NK-92 treated with Interleukin-12 subunit alpha and Interleukin-12 subunit beta, amount 100 ng/mL, for 24 hours (cell line): ENCODE results near the gene OPCML.

Experiments used
- DNase-seq: peaks from one replicate; lab custom pipeline; 2025; lab: John Stamatoyannopoulos, UW

The OPCML gene

DNA sequence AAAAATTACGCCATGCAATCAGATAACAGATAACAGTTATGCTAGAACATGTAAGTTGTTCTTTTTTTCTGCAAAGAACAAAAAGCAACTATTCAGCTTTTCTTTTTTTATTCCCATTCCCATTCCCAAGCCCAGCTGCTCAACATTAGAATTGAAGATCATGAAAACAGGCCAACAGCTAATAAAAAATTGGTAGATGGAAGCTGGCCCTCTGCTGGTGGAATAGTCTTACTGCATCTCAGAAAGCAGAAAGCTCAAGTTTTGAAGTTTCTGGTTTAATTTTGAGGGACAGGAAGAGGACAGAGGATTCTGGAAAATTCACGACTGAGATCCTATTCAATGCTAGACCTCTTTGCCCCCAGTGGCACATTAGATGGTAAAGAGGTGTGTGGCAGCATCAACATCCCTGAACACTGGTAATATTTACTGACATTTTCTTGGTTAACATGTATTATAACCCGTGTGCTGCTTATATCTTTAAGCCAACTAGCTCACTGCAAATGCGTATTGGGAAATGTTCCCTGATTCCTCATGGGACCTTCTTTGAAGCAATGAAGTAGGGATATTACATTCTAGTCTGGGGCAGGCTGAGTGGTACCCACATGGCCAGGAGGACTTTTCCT is 591.2 kb downstream of the OPCML start:
- no peak for DNase-seq

GRCh38 chr11:132937016-132937415 is 595.3 kb downstream of the OPCML start:
- no peak for DNase-seq

DNA sequence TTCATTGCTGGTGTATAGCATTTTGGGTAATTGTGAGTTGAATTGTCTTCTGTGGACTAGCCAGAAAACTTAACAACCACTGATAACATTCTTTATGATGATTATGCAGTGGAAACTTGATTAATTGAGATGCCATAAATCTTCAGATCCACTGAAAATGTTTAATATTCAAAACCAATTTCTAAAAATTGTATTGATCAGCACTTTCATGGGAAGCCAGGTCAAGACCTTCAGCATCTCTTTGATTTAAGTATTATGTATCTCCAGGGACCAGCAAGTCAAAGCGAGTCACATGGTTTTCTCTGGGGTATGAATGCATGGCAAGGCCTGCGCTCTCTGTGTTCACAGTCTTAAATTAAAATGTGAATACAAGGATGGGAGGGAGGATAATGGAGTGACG is 596.9 kb downstream of the OPCML start:
- no peak for DNase-seq

- DNase-seq = no peak
Observed at GRCh38 chr11:132933703-132934102, 598.6 kb downstream of the OPCML start.

GRCh38 chr11:132925825-132926469 is 606.4 kb downstream of the OPCML start:
- DNase-seq = no peak

- DNase-seq = no peak
Observed at GRCh38 chr11:132921597-132921996, 610.7 kb downstream of the OPCML start.

GRCh38 chr11:132920451-132921096 is 611.7 kb downstream of the OPCML start:
- DNase-seq = no peak

DNA sequence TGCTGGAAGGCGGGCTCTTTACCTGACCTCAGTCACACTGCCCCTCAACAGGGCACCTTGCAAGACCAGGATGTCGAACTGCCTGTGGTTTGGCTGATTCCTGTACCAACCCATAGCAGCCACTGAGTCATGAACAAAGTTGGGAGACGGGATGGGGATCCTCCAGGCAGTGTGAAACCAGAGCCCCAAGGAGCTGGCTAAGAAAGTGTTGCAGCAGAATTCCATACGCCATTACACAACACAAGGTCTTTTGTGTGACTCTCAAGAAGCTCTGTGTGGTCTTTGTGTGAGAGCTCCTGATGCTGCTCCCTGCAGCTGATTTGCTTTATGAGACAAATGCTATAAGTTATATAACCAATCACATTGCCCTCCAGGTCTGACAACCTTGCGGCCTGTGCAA is 617.7 kb downstream of the OPCML start:
- DNase-seq = no peak

DNA sequence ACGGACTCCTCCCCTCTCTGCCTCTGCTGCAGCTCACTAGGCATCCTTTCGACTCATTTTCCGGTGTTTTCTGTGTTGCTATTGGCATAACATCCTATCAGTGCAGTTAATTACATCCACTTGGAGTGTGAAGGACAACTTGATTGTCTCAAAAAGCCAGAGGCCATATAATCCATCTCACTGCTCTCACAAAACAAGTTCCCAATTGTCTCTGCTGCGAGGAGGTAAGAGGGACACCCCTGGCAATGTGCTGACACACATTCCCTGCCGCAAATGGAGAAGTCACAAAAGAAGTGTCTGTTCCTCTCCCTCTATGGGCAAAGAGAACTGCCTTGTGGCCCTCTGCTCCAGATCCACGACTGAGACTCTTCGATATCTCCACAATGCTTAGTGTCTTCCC is 618.4 kb downstream of the OPCML start:
- no peak for DNase-seq

- DNase-seq = no peak
Observed at GRCh38 chr11:132913295-132913694, 619.0 kb downstream of the OPCML start.

GRCh38 chr11:132911186-132911585 is 621.1 kb downstream of the OPCML start:
- no peak for DNase-seq

DNA sequence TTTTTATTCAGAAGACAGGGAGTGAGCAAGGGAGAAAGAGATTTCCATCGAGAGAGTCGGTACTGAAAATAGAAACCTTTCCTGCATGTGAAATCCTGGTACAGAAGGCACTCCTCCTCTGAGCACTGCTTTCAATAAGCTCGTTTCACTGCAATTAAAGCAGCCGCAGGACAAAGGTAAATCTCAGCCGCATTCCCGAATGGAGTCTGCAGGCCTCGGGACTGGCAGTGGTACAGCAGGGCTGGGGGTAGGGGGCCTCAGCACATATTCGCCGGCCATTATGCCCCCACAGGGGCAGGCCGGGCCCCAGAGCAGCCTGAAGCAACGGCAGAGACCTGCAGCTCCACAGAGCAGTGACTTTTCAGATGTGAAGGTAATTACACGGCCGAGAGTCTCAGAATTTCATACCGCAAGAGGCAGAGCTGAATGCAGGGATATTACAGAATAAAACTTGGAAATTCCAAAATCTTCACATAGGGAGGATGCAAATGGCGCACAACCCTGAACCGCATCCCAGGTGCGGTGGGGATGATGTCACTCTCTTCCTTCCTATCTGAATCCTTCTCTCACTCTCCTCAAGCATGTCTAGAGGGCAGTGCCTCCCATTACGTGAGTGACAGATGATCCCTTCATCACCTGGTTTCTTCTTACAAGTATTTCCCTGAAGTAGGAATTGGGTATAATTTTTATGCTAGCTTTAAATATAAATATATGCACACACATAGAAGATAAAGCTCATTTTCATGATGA is 622.1 kb downstream of the OPCML start:
- no peak for DNase-seq

- no peak for DNase-seq
Observed at GRCh38 chr11:132909021-132909606, 623.2 kb downstream of the OPCML start.

DNA sequence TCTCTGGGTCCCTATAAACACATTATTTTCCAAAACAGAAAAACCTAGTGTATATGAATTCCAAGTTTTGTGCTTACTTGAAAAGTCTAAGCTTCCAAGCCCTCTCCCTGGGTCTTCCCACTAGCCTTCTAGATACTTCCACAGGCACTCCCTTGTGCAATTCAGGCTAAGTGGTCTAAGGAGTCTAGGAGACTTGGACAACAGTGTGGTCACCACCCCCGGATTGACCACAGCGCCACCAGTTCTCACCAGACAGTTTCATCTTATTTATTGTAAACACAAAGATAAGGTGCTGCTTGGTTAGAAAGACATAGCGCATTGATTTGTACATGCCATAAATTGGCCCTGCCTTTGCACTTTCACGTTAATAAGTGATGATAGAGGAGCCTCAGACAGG is 623.9 kb downstream of the OPCML start:
- no peak for DNase-seq

- DNase-seq = no peak
Observed at GRCh38 chr11:132907651-132908413, 624.5 kb downstream of the OPCML start.

DNA sequence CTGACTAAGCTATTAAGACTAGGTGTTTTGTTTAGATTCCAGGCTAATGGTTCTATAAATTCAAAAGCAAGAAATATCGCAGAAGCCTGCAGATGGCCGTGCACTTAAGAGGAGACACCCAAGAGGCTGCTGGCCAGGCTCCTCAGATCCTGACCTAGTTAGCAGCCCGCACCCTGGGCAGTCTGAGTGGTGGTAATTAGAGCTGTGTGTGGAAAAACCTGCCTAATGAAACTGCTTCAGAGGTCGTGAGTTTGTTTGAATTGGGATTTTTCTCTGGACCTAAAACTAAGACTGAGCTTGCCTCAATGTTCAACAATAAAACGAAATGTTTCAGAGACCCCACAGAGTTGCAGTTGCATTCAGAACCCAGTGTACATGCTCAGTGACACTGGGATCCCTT is 627.7 kb downstream of the OPCML start:
- DNase-seq = no peak

- no peak for DNase-seq
Observed at GRCh38 chr11:132904091-132904490, 628.2 kb downstream of the OPCML start.

DNA sequence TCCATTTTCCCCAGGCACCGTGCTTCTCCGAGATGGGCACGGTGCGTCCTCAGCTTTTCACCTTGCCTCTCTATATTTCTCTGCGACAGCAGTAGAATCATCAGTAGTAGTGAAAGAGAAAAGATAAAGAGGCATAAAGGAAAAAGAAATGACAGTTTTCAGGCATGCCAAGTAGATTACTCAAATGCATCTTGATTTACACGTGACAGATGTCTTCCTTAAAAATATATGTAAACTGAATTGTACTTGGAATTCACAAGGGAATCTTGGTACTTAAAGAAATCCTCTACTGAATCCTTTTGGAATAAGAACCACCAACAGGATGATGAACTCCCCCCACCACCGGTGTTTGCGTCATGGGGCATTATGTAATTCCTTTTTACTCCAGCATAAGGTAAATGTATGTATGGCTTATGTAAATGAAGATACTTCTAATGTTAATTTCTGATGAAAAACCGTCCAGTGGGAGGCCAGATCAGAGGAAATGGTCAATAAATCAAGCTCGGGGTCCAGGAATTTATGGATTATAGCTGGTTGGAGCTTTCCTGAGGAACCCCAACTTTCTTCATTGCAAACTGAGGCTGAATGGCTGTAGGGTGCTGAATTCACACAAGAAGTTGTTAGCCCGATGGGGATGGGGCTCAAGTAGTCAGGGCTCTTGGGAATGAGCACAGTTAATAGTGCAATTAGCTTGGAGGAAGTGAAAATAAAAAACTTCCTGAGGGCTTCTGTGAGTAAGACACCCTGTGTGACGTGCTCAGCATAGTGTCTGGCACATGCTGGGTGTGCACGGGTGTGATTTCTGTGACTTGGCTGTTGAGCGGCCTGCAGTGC is 630.4 kb downstream of the OPCML start:
- DNase-seq = no peak

- DNase-seq = no peak
Observed at GRCh38 chr11:132898676-132899075, 633.6 kb downstream of the OPCML start.

GRCh38 chr11:132898021-132898420 is 634.3 kb downstream of the OPCML start:
- DNase-seq = no peak

- no peak for DNase-seq
Observed at GRCh38 chr11:132895340-132895739, 637.0 kb downstream of the OPCML start.
